GM12878 (cell line): Measurements from ENCODE around the gene TMEM239. TPM values are rescaled to one million over a fixed set of nuclear protein-coding genes. Genes with fewer than 3 reads are reported as not detected.

Source experiments
- ATAC-seq: fragments of 200-7000 bp; cut with Tn5 transposase; 3 replicates; pipeline ENCODE4 v1.9.1; 2020; ENCODE audit warnings: mild to moderate bottlenecking, moderate library complexity
- BruUV-seq: library from RNA; stranded (reverse); fragments of 400-500 nt; replicated peaks from 2 replicates; lab custom pipeline; 2021; lab: Mats Ljungman, UMichigan
- CTCF ChIA-PET: fragments of 300-600 bp; sonication (Branson Sonifier 250); formaldehyde crosslinking; extraction: SDS; loops from one replicate; lab custom pipeline; 2021; ENCODE audit warnings: inconsistent platforms; lab: Yijun Ruan, JAX
- POLR2A ChIA-PET: fragments of 350-600 bp; formaldehyde crosslinking; extraction: SDS; loops from one replicate; lab custom pipeline; 2021; ENCODE audit warnings: inconsistent platforms; lab: Charles Lee
- RAD21 ChIA-PET: fragments of 300-600 bp; sonication (Branson Sonifier 250); formaldehyde crosslinking; loops from one replicate; lab custom pipeline; 2023; ENCODE audit warnings: antibody characterized with exemption; ENCODE audit not compliant: unreplicated experiment; lab: Charles Lee
- SMC1A ChIA-PET: fragments of 300-600 bp; sonication (Branson Sonifier 250); formaldehyde crosslinking; loops from one replicate; lab custom pipeline; 2023; ENCODE audit not compliant: unreplicated experiment, uncharacterized antibody; lab: Charles Lee
- DNase-seq: peaks from one replicate; pipeline ENCODE4 v3.0.0-alpha.2; 2011; ENCODE audit warnings: low read depth, low spot score
- FAIRE-seq: peaks from 3 replicates; lab custom pipeline; 2011; peaks lifted over from hg19 to GRCh38; lab: Jason Lieb, UNC
- H2AFZ ChIP-seq: 2 replicates; pipeline ENCODE4 v1.6.0; 2011; ENCODE audit warnings: low read depth, low read length, control low read depth; ENCODE audit not compliant: control insufficient read depth
- H3K27ac ChIP-seq: 2 replicates; pipeline ENCODE4 v1.5.1; 2011; ENCODE audit warnings: control low read depth; ENCODE audit not compliant: control insufficient read depth, insufficient read depth
- H3K27me3 ChIP-seq, 2 experiments: replicated peaks in 1 of 2; 2 replicates each; pipeline versions ENCODE4 v1.6.0 to v1.6.1; 2011; ENCODE audit warnings: low read length in 1 of 2; ENCODE audit not compliant: control insufficient read depth in 2 of 2, insufficient read depth in 2 of 2
- H3K36me3 ChIP-seq, 2 experiments: 2 replicates each; pipeline ENCODE4 v1.5.1; 2011; ENCODE audit warnings: low read length in 1 of 2; ENCODE audit not compliant: control insufficient read depth in 2 of 2, insufficient read depth in 2 of 2
- H3K4me1 ChIP-seq: 2 replicates; pipeline ENCODE4 v1.6.1; 2011; ENCODE audit warnings: mild to moderate bottlenecking, low read length, moderate library complexity, mixed read lengths; ENCODE audit not compliant: control insufficient read depth, insufficient read depth
- H3K4me2 ChIP-seq: 2 replicates; pipeline ENCODE4 v1.6.0; 2011; ENCODE audit warnings: control low read depth; ENCODE audit not compliant: control insufficient read depth, insufficient read depth
- H3K4me3 ChIP-seq: fragments of 200-600 bp; sonication (generic); 2 replicates; pipeline ENCODE4 v1.5.1; 2016
- H3K79me2 ChIP-seq: 2 replicates; pipeline ENCODE4 v1.6.0; 2011; ENCODE audit warnings: low read length; ENCODE audit not compliant: control insufficient read depth, insufficient read depth
- H3K9ac ChIP-seq: 2 replicates; pipeline ENCODE4 v1.8.0; 2011; ENCODE audit warnings: low read length, control low read depth, mixed read lengths; ENCODE audit not compliant: control insufficient read depth, insufficient read depth
- H3K9me3 ChIP-seq: replicated peaks from 3 replicates; pipeline ENCODE4 v1.5.1; 2011; ENCODE audit warnings: mild to moderate bottlenecking, low read length; ENCODE audit not compliant: control insufficient read depth, insufficient read depth
- H4K20me1 ChIP-seq: 2 replicates; pipeline ENCODE4 v1.6.0; 2011; ENCODE audit not compliant: control insufficient read depth, insufficient read depth
- CEBPB ChIP-seq, 2 experiments: fragments of 150-350 bp in 1 of 2; IDR thresholded peaks; 2 replicates each; pipeline ENCODE4 v1.6.1; 2012 to 2014; ENCODE audit warnings: low read depth in 2 of 2, low read length in 2 of 2, borderline replicate concordance in 1 of 2, inconsistent platforms in 1 of 2
- IRF3 ChIP-seq: fragments of 450-650 bp; IDR thresholded peaks from 2 replicates; pipeline ENCODE4 v1.6.1; 2014; ENCODE audit warnings: mild to moderate bottlenecking
- KDM1A ChIP-seq: fragments of 200-600 bp; sonication (generic); IDR thresholded peaks from 2 replicates; pipeline ENCODE4 v1.6.1; 2016; ENCODE audit warnings: borderline replicate concordance
- KLF5 ChIP-seq: fragments of 450-650 bp; IDR thresholded peaks from 2 replicates; pipeline ENCODE4 v1.6.1; 2014; ENCODE audit warnings: mild to moderate bottlenecking; ENCODE audit not compliant: partially characterized antibody
- MEF2B ChIP-seq: fragments of 450-650 bp; IDR thresholded peaks from 2 replicates; pipeline ENCODE4 v1.6.1; 2018; ENCODE audit warnings: mild to moderate bottlenecking, moderate library complexity; ENCODE audit not compliant: partially characterized antibody, poor library complexity, severe bottlenecking
- RBBP5 ChIP-seq: fragments of 200-600 bp; sonication (generic); conservative IDR thresholded peaks from 2 replicates; pipeline ENCODE4 v1.6.1; 2016
- STAT3 ChIP-seq: IDR thresholded peaks from 2 replicates; pipeline ENCODE4 v1.6.1; 2011; ENCODE audit warnings: low read depth, low read length, improper control_type of control experiment
- SUZ12 ChIP-seq: fragments of 200-600 bp; sonication (generic); IDR thresholded peaks from one replicate; pipeline ENCODE4 v1.6.1; 2018; ENCODE audit warnings: antibody characterized with exemption, mild to moderate bottlenecking; ENCODE audit not compliant: unreplicated experiment
- TBL1XR1 ChIP-seq: IDR thresholded peaks from 2 replicates; pipeline ENCODE4 v1.6.1; 2012; ENCODE audit warnings: low read depth, low read length, improper control_type of control experiment
- WGBS: methylation state at CpG from one replicate; pipeline ENCODE4 v1.1.6; 2016; ENCODE audit warnings: low lambda C conversion rate; ENCODE audit not compliant: insufficient replicate concordance, insufficient coverage; ENCODE audit errors: missing lambda C conversion rate; 5-methylcytosine and 5-hydroxymethylcytosine counted together
- in situ Hi-C: fragments of 300-500 bp; cut with MboI; formaldehyde crosslinking; loops from 9 replicates; pipeline ENCODE4 v1.14.3; 2018; ENCODE audit warnings: mixed read lengths
- intact Hi-C: fragments of 100-400 bp; cut with micrococcal nuclease; formaldehyde crosslinking; loops from one replicate; pipeline ENCODE4 v1.14.2; 2022; ENCODE audit not compliant: unreplicated experiment
- polyA plus RNA-seq, 11 experiments: library from polyadenylated mRNA; depleted of rRNA in 4 of 11; unstranded in 6 of 11; stranded (reverse) in 5 of 11; fragments of >200 nt; fragmentation: Nextera tagmentation in 4 of 11; fragmentation: Illumina TruSeq in 1 of 11; extraction: Ambion mirVana in 4 of 11; extraction: Trizol in 1 of 11; gene quantifications; 1 replicate in 1 of 11; 2 replicates in 10 of 11; pipeline versions ENCODE4 v1.2.1 to v1.2.3, GENCODE V29; 2011 to 2016; ENCODE audit warnings: inconsistent platforms in 2 of 11, missing spikeins in 2 of 11, low read depth in 1 of 11
- total RNA-seq, 4 experiments: library from RNA; depleted of rRNA in 3 of 4; stranded (reverse); fragments of >200 nt in 3 of 4; fragmentation: Illumina TruSeq in 1 of 4; extraction: Trizol in 1 of 4; gene quantifications; 2 replicates each; pipeline versions ENCODE4 v1.2.1 to v1.2.3, GENCODE V29; 2013 to 2021

Gene TMEM239
- total and polyA plus RNA-seq, 10 of the 15 experiments (the other 5 are each of a cell fraction or from before 2014, with no cell fraction given) = not detected

GRCh38 chr20:2833761-2834160, 17.6 kb downstream of the TMEM239 start:
- Histone ChIP-seq H4K20me1 (no peaks in the 10 kb centered on the region), H3K79me2 (no peaks in the 10 kb centered on the region), H3K4me2 (no peak overlapping the region), H3K36me3 (no peaks in the 10 kb centered on the region), H2AFZ (no peak overlapping the region), H3K27ac (no peak overlapping the region), H3K4me3 (no peak overlapping the region), H3K9ac (no peak overlapping the region), H3K9me3 (no peaks in the 10 kb centered on the region), H3K27me3 (no peaks in the 10 kb centered on the region), H3K4me1 (peaks cover 4% of the 10 kb centered on the region)
- no peak for TF ChIP-seq MEF2B
- no peak for TF ChIP-seq SUZ12
- in situ Hi-C loops = no loop called here
- FAIRE-seq (no peak), ATAC-seq (no peak), DNase-seq (no peak)
- ChIA-PET RAD21 (no interaction called here), CTCF (interaction anchor here (0.8 to 1.3 kb wide), 2 partner anchors 124 to 167 kb away, joined by 4 to 6 read pairs; no protein-coding TSS in a partner anchor), SMC1A (interaction anchor here (1.0 kb wide), 1 partner anchor 167 kb away, joined by 3 read pairs; no protein-coding TSS in a partner anchor), POLR2A (interaction anchor here (0.6 kb wide), 1 partner anchor 183 kb away, joined by 7 read pairs; no protein-coding TSS in a partner anchor)
- BruUV-seq = no TSS peak
- WGBS = 100% methylated on average over 1 of the region's 1 CpG
- intact Hi-C loops = no loop called here

GRCh38 chr20:2834401-2835110, 18.4 kb downstream of the TMEM239 start:
- H3K27me3 ChIP-seq = no peaks in the 10 kb centered on the region
- CTCF ChIA-PET = interaction anchor here (0.6 to 1.3 kb wide), 3 partner anchors 9 to 166 kb away, joined by 4 to 6 read pairs (median 4); no protein-coding TSS in a partner anchor
- no peak overlapping the region for H3K27ac ChIP-seq
- peaks cover 10% of the 10 kb centered on the region for H3K4me1 ChIP-seq
- SMC1A ChIA-PET = interaction anchor here (1.0 kb wide), 1 partner anchor 166 kb away, joined by 3 read pairs; no protein-coding TSS in a partner anchor
- no TSS peak for BruUV-seq
- no peak overlapping the region for H3K4me3 ChIP-seq
- no peaks in the 10 kb centered on the region for H3K9me3 ChIP-seq
- intact Hi-C loops = no loop called here
- H3K36me3 ChIP-seq = no peaks in the 10 kb centered on the region
- no peaks in the 10 kb centered on the region for H4K20me1 ChIP-seq
- FAIRE-seq = no peak
- RAD21 ChIA-PET = no interaction called here
- H3K9ac ChIP-seq = no peak overlapping the region
- POLR2A ChIA-PET = interaction anchor here (0.6 kb wide), 1 partner anchor 184 kb away, joined by 7 read pairs; no protein-coding TSS in a partner anchor
- no peak for ATAC-seq
- in situ Hi-C loops = no loop called here
- no peak overlapping the region for H2AFZ ChIP-seq
- DNase-seq = no peak
- no peaks in the 10 kb centered on the region; the same call in 1 of the 2 replicates for H3K79me2 ChIP-seq
- H3K4me2 ChIP-seq = no peak overlapping the region
- 86% methylated on average over 14 of the region's 14 CpGs for WGBS
- no peak for TF ChIP-seq TBL1XR1
- TF ChIP-seq STAT3 = no peak
- TF ChIP-seq RBBP5 = no peak
- TF ChIP-seq KDM1A = no peak
- TF ChIP-seq CEBPB (IDR thresholded peaks at IDR 0.05; ENCODE audit: borderline replicate concordance in 1 of 2, low read depth in 2 of 2, low read length in 2 of 2) = no peak
- TF ChIP-seq KLF5 = no peak
- TF ChIP-seq IRF3 = no peak
